Prostate gland (tissue), 2 donors: ENCODE measurements around the gene SCFD2. TPM values are rescaled to one million over a fixed set of nuclear protein-coding genes. Genes with fewer than 3 reads are reported as not detected.

Experiments
- DNase-seq: peaks from one replicate; pipeline ENCODE4 v3.0.0-alpha.2; 2019; ENCODE audit warnings: low spot score
- H3K27ac ChIP-seq, 2 donors: fragments of 200-600 bp; sonication (generic); 2 replicates each; pipeline ENCODE4 v1.5.1; 2017 to 2019
- H3K27me3 ChIP-seq: fragments of 200-600 bp; sonication (generic); replicated peaks from 2 replicates; pipeline ENCODE4 v1.5.1; 2019; ENCODE audit not compliant: insufficient read depth
- H3K36me3 ChIP-seq, 2 donors: fragments of 200-600 bp; sonication (generic); 1 replicate in 1 of 2; 2 replicates in 1 of 2; pipeline versions ENCODE4 v1.5.1 to v1.8.1; 2017 to 2019
- H3K4me1 ChIP-seq: fragments of 200-600 bp; sonication (generic); replicated peaks from 2 replicates; pipeline ENCODE4 v1.5.1; 2019
- H3K4me3 ChIP-seq, 2 donors: fragments of 200-600 bp; sonication (generic); 2 replicates each; pipeline ENCODE4 v1.5.1; 2017 to 2019
- H3K9me3 ChIP-seq: fragments of 200-600 bp; sonication (generic); 2 replicates; pipeline ENCODE4 v1.5.1; 2017
- CTCF ChIP-seq, 4 experiments: fragments of 200-600 bp in 2 of 4; fragments of 450-650 bp in 2 of 4; sonication (generic) in 2 of 4; IDR thresholded peaks; 1 replicate in 3 of 4; 2 replicates in 1 of 4; pipeline ENCODE4 v1.5.1; 2016 to 2019; ENCODE audit warnings: antibody characterized with exemption in 4 of 4, mild to moderate bottlenecking in 2 of 4, moderate library complexity in 2 of 4
- POLR2A ChIP-seq: fragments of 450-650 bp; IDR thresholded peaks from one replicate; pipeline ENCODE4 v1.6.1; 2016; ENCODE audit warnings: antibody characterized with exemption, mild to moderate bottlenecking
- POLR2AphosphoS5 ChIP-seq: sonication (generic); formaldehyde crosslinking; IDR thresholded peaks from one replicate; pipeline ENCODE4 v1.6.1; 2017; ENCODE audit warnings: antibody characterized with exemption
- WGBS: methylation state at CpG from one replicate; pipeline ENCODE4 v1.1.5; 2018; 5-methylcytosine and 5-hydroxymethylcytosine counted together
- intact Hi-C: fragments of 100-400 bp; cut with DNase I; formaldehyde crosslinking; loops from one replicate; pipeline ENCODE4 v1.14.2; 2022
- total RNA-seq, 2 donors: library from RNA; depleted of rRNA; stranded (reverse); fragments of >200 nt; gene quantifications; one replicate each; pipeline ENCODE4 v1.1.0, GENCODE V29; 2016

The SCFD2 gene
- total RNA-seq, 2 donors from 2014 or later = 10.7 to 21.1 TPM

- 51% methylated on average over 3 of the region's 3 CpGs for WGBS
- intact Hi-C loops = no loop called here
Measured at GRCh38 chr4:52989865-52990264, 376.0 kb downstream of the SCFD2 start.

GRCh38 chr4:52987392-52988056, 378.3 kb downstream of the SCFD2 start:
- no peaks in the 10 kb centered on the region for H3K4me1 ChIP-seq
- 44% methylated on average over 5 of the region's 5 CpGs for WGBS
- intact Hi-C loops = no loop called here

More at GRCh38 chr4:52989865-52990264, 376.0 kb downstream of the SCFD2 start:
- Histone ChIP-seq H3K4me1 (no peaks in the 10 kb centered on the region), H3K27ac (no peak overlapping the region), H3K36me3 (no peaks in the 10 kb centered on the region), H3K9me3 (no peaks in the 10 kb centered on the region), H3K4me3 (no peak overlapping the region), H3K27me3 (no peaks in the 10 kb centered on the region)
- DNase-seq = no peak
- TF ChIP-seq CTCF (IDR thresholded peaks at IDR 0.05) (no peak), POLR2AphosphoS5 (no peak), POLR2A (no peak)

GRCh38 chr4:52984462-52984881, 381.4 kb downstream of the SCFD2 start:
- no peak for TF ChIP-seq CTCF (IDR thresholded peaks at IDR 0.05)
- no peak for TF ChIP-seq POLR2A
- TF ChIP-seq POLR2AphosphoS5 = no peak
- 52% methylated on average over 2 of the region's 2 CpGs for WGBS
- DNase-seq = no peak
- H3K36me3 ChIP-seq = no peaks in the 10 kb centered on the region
- H3K4me1 ChIP-seq = no peaks in the 10 kb centered on the region
- no peaks in the 10 kb centered on the region for H3K9me3 ChIP-seq
- intact Hi-C loops = loop anchor here (5.0 kb wide), 2 partner anchors 262 to 752 kb away; no protein-coding TSS in a partner anchor
- no peak overlapping the region for H3K4me3 ChIP-seq
- H3K27me3 ChIP-seq = no peaks in the 10 kb centered on the region
- no peak overlapping the region for H3K27ac ChIP-seq

More at GRCh38 chr4:52987392-52988056, 378.3 kb downstream of the SCFD2 start:
- no peak overlapping the region for H3K4me3 ChIP-seq
- H3K36me3 ChIP-seq = no peaks in the 10 kb centered on the region
- no peak overlapping the region for H3K27ac ChIP-seq
- no peak for TF ChIP-seq CTCF (IDR thresholded peaks at IDR 0.05)
- TF ChIP-seq POLR2A = no peak
- no peak for TF ChIP-seq POLR2AphosphoS5
- no peaks in the 10 kb centered on the region for H3K9me3 ChIP-seq
- H3K27me3 ChIP-seq = no peaks in the 10 kb centered on the region
- DNase-seq = no peak

GRCh38 chr4:52983563-52984303, 382.1 kb downstream of the SCFD2 start:
- peak; percentile 42 for DNase-seq
- Histone ChIP-seq H3K4me3 (no peak overlapping the region), H3K36me3 (no peaks in the 10 kb centered on the region), H3K27ac (no peak overlapping the region), H3K9me3 (no peaks in the 10 kb centered on the region), H3K4me1 (no peaks in the 10 kb centered on the region), H3K27me3 (no peaks in the 10 kb centered on the region)
- TF ChIP-seq CTCF (IDR thresholded peaks at IDR 0.05) (peak in 3 of 4 experiments; percentile 51 to 77 (median 74)), POLR2A (no peak)
- intact Hi-C loops = loop anchor here (2.0 to 5.0 kb wide), 4 partner anchors 261 to 751 kb away; no protein-coding TSS in a partner anchor
- 0% methylated on average over 1 of the region's 1 CpG for WGBS
